Stimulated activated CD4-positive, alpha-beta T cell treated with anti-CD3 and anti-CD28 coated beads, Interleukin-2, amount 100 ng/mL, for 24 hours (primary cell): Measurements from ENCODE around the gene CADM2.
"Not testable (repeated sequence)": the region's sequence is repeated elsewhere in the genome, so short reads cannot be mapped to it uniquely, and the experiment has no call there.

Experiments
- DNase-seq, 2 donors: peaks; one replicate each; pipeline ENCODE4 v3.0.0-alpha.2; 2020

The CADM2 gene

GRCh38 chr3:85851071-85851470, 892.3 kb downstream of the CADM2 start:
- no peak for DNase-seq

DNA sequence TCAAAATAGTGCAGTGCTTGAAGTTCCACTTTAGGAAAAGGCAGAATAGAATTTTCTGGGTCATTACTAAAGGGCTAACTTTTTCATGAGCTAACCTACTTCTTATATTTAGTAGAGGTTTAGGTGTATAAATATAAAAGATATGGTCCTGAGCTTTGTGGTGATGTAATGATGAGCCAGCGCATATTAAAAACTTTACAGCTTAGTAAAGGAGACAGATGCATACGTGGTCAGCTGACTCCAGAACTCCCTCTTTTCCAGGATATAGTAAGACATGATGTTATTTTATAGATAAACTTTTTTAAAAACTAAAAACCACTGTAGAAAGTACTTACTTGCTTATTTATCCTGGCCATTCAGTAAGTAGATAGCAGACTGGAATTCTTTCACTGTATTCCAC, 895.0 kb downstream of the CADM2 start:
- DNase-seq, result no peak

- DNase-seq, result no peak
Measured at GRCh38 chr3:85862893-85863455, 904.2 kb downstream of the CADM2 start.

DNA sequence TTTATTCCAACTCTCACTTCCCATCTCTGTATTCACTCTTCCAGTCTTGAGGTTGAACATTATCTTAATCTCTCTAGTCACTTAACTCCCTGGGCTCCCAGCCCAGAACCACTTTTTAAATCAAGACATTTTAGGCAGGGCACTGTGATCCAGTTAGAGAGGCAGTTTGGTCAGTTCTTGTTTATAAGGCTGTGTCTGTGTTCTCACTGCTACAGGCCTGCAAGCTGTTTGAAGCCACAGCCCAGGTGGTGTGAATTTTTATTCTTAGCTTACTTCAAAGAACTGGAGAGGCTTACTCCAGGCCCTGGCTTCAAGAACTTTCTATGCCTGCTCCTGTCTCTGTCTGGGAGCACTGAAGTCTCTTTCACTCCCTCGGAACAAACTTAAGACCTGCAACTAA, 906.1 kb downstream of the CADM2 start:
- no peak for DNase-seq

DNA sequence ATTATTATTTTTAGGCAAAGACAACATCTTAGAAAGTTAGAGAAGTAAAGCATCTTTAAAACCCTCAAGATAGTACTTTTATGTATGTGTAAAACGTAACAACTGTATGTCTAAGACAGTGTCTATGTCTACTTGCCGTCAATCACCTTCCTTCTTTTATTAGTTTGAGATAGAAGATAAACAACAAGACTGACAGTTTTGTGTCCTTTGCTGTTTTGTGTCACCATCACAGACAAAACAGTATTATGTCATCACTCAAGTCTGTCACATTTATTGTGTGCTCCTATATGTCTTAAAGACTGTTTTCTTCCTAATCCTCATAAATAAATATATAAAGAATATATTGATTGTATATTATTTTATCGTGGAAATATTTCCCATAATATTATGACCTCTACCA, 908.3 kb downstream of the CADM2 start:
- DNase-seq, result no peak

- no peak for DNase-seq
Measured at GRCh38 chr3:85875589-85875988, 916.8 kb downstream of the CADM2 start.

DNA sequence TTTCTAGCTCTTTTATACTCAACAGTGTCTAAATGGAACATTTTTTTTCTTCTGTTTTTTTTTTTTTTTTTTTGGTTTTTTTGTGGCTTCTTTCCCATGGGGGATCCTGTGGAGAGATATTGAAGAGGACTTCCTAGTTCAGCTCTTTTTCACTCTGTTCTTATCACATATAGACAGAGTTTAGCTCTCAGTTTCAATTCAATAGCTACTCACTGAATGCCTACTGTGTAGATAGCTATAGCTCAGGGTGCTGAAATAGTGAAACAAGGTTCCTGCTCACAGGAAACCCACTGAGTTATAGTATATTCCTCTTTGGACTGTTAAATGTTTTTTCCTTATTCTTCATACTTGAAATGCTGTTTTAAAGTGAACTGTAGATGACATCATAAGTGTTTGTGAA, 918.8 kb downstream of the CADM2 start:
- DNase-seq, result no peak

GRCh38 chr3:85881833-85882393, 923.1 kb downstream of the CADM2 start:
- no peak for DNase-seq

- no peak for DNase-seq
Measured at GRCh38 chr3:85890043-85890555, 931.3 kb downstream of the CADM2 start.

DNA sequence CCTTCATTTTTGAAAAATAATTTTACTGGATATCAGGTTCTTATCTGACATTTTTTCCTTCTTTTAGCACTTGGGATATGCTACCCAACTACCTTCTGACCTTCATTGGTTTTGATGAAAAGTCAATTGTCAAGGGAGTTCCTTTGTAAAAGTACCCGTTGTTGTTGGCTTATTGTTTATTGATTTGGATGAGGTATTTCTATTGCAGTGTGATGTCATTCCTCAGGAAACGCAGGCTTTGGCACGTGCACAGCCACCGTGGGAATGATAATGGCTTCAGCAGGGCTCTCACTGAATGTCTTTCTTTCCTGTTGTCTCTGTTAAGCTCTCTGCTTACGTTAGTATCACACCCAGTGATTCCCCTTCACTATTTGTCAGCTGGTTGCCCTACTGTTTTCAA, 944.6 kb downstream of the CADM2 start:
- DNase-seq, result no peak

GRCh38 chr3:85912980-85913379, 954.2 kb downstream of the CADM2 start:
- no peak for DNase-seq

DNA sequence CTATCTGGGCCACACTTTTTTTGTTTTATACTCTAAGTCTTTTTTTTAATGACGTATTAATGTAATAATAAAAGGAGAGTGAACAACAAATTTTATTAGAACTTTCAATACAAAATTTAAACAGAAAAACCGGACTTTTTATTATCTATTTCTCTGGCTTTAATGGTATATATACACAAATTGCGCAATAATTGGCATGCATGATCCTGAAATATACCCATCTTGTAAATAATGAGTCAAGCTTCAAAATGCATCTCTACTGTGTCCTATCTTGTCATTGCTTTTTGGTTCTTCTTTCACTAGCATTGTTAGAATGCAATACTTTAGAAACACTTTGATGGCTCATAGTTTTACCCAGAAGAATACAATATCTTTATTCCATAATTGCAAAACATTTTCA, 963.6 kb downstream of the CADM2 start:
- no peak for DNase-seq

GRCh38 chr3:85930718-85931117, 971.9 kb downstream of the CADM2 start:
- no peak for DNase-seq

DNA sequence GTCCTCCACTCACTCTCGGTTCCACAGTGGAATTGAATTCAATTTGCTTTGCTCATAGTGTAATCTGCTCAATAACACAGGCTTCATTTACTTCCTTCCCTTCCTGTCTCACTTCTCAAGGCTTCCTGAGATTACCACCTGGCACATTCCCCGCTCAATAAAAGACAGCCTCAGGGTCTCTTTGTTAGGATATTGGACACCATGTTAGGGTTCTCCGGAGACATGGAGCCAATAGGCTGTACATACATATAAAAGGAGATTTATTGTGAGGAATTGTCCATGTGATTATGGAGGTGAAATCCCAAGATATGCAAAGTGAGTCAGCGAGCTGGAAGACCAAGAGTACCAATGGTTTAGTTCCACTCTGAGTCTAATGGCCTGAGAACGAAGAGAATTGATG, 974.5 kb downstream of the CADM2 start:
- DNase-seq, result no peak

DNA sequence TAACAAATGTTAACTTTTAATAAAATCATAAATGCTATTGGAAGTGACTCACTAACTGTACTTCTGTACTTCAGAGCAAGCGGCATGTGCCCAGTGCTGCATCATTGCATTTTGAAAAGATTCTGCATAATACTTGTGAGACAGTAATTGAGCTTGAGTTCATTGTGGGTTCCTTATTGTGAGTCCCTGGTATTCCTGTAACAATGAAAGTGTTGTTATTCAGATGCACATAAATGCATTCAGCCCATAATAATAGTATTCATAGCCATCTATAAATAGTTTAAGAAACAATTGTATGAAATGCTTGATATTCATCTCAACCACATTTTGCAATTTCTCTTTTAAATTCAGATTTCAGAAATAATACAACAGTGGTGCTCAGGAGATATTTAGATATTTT, 976.4 kb downstream of the CADM2 start:
- DNase-seq, result no peak

DNA sequence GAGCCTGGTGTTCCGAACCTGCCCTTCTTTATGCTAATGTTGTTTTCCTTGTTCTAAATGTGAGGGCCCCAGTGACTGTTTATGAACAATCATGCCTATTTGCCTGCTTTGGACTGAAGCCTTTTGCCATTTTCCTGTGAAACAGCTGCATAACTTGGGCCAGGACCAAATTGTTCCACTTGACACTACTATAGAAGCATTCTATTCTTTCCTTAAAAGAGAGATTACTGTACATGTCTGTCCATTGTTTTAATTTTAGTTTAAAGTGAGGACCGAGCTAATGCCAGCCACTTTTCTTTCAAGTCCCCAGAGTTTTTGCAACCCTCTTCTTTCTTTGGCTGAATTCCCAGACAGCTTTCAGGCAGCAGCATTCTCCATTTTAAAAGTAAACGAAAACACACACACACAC, 980.3 kb downstream of the CADM2 start:
- no peak for DNase-seq

DNA sequence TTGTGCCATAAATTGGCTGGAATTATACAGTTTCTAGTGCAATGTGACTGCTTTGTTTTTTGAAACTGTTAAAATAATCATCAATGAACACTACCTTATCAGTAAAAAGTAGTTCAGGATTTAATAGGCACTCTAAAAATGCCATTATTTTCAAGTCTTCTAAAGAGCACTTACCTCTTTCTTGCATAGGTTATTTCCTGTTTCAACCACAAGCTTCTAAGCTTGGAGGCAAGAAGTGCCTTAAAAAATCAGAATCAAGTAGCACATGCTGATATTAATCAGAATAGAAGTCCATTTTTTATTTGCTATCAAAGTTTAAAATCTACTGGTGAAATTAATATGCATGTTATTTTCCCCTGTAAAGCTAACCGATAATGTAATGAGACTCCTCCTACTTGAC, 991.6 kb downstream of the CADM2 start:
- DNase-seq, result no peak

- no peak for DNase-seq
Measured at GRCh38 chr3:85960793-85961192, 1002.0 kb downstream of the CADM2 start.

- no peak for DNase-seq
Measured at GRCh38 chr3:85977615-85978338, 1019.0 kb downstream of the CADM2 start.

GRCh38 chr3:85979034-85979433, 1020.2 kb downstream of the CADM2 start:
- no peak for DNase-seq

- DNase-seq, result not testable (repeated sequence)
Measured at GRCh38 chr3:85989581-85989980, 1030.8 kb downstream of the CADM2 start.

DNA sequence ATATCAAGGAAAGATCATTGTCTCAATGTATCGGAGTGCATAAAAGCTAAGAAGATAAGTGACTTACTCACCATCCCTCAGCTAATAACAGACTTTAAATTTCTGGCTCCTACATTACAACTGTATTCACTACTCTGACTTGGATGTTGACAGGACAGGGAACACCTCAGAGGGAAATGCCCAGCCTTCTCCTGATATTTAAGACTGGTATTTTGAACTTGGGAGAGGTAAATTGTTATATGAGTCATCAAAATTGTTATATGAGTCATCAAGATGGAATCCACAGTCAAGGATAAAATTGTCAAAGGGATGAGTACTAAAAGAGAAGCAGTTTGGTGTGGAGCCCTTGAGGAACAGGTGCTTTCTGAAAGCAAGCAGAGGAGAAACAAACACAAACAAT, 1070.8 kb downstream of the CADM2 start:
- DNase-seq, result no peak

- DNase-seq, result no peak
Measured at GRCh38 chr3:86037916-86038315, 1079.1 kb downstream of the CADM2 start.

- no peak for DNase-seq
Measured at GRCh38 chr3:86046436-86047136, 1087.8 kb downstream of the CADM2 start.
